ENCODE data around the gene BRD3. TPM values are rescaled to one million over a fixed set of nuclear protein-coding genes. Genes with fewer than 3 reads are reported as not detected.

The BRD3 gene
- total RNA-seq, 1 experiment from 2014 or later: 63.1 TPM

- Histone ChIP-seq H2BK15ac (ENCODE audit: low read depth, low read length) (no peak overlapping the region), H3K23ac (ENCODE audit: insufficient read length, low read depth, low read length) (no peak overlapping the region), H2BK120ac (ENCODE audit: low read depth, low read length, poor library complexity, severe bottlenecking) (no peak overlapping the region), H3K23me2 (ENCODE audit: insufficient read length, low read depth, low read length, poor library complexity, severe bottlenecking) (peaks cover 10% of the 10 kb centered on the region), H4K91ac (ENCODE audit: insufficient read length, low read depth, low read length) (no peak overlapping the region), H2BK5ac (ENCODE audit: insufficient read length, low read length) (no peak overlapping the region), H3T11ph (ENCODE audit: low read length) (no peak overlapping the region), H3K9ac (ENCODE audit: extremely low read depth, insufficient read length, low read length) (no peak overlapping the region), H4K5ac (ENCODE audit: insufficient read length, low read depth, low read length) (no peak overlapping the region), H2AK5ac (ENCODE audit: insufficient read length, low read length) (no peak overlapping the region), H3K4me1 (ENCODE audit: insufficient read depth, low read length) (no peaks in the 10 kb centered on the region; the same call in 1 of the 2 replicates), H3K27ac (ENCODE audit: insufficient read length, low read depth, low read length) (no peak overlapping the region), H2BK12ac (ENCODE audit: insufficient read length, low read depth, low read length) (no peak overlapping the region), H2BK20ac (ENCODE audit: low read depth, low read length, poor library complexity, severe bottlenecking) (no peak overlapping the region), H3K4ac (ENCODE audit: low read depth, low read length) (no peak overlapping the region), H3K79me1 (ENCODE audit: insufficient read depth, low read depth, low read length, poor library complexity, severe bottlenecking) (peaks cover 8% of the 10 kb centered on the region), H2AFZ (ENCODE audit: low read length) (no peak overlapping the region), H3K18ac (ENCODE audit: insufficient read length, low read depth, low read length) (no peak overlapping the region), H4K20me1 (ENCODE audit: control insufficient read depth, insufficient read depth, insufficient read length) (no peaks in the 10 kb centered on the region), H3K14ac (ENCODE audit: insufficient read depth, low read length) (no peak overlapping the region), H3K27me3 (ENCODE audit: insufficient read depth, low read length) (no peaks in the 10 kb centered on the region), H4K8ac (replicated peaks; ENCODE audit: insufficient read length, low read depth, low read length) (no peak overlapping the region), H3K9me3 (ENCODE audit: control insufficient read depth, low read depth, low read length) (no peaks in the 10 kb centered on the region), H3K79me2 (ENCODE audit: insufficient read depth, low read length) (peaks cover 38% of the 10 kb centered on the region; the same call in 1 of the 2 replicates), H3K56ac (ENCODE audit: insufficient read length, low read depth, low read length) (no peak overlapping the region), H3K4me2 (ENCODE audit: insufficient read depth, insufficient read length, low read length) (no peak overlapping the region)
- Mint-ChIP-seq H3K27ac (no peak overlapping the region), H3K4me1 (peaks cover 32 to 39% of the 10 kb centered on the region in 2 experiments), H3K9me3 (no peaks in the 10 kb centered on the region; a peak in 1 of 5 replicates), H3K27me3 (ENCODE audit: low read depth) (no peaks in the 10 kb centered on the region), H3K4me3 (0 out of 5 replicates have a peak overlapping the region, but pooled peaks of 1 of the 2 experiments have one; percentile 9), H3K36me3 (ENCODE audit: insufficient read depth in 1 of 3, low read depth in 3 of 3) (peaks cover 0 to 5% (median 5%) of the 10 kb centered on the region in 3 experiments; a peak in 3 of 7 replicates)
- WGBS (ENCODE audit: extremely low coverage, insufficient read length, low lambda C conversion rate): no CpG with 5 or more reads among the region's 16 CpGs
- TF ChIP-seq CTCF (conservative IDR thresholded peaks at IDR 0.05): no peak
- DNase-seq: no peak
Observed at GRCh38 chr9:133987946-133988665, 79.7 kb downstream of the BRD3 start.

Measured in H9 (cell line).